ENCODE results near the gene ST3GAL4. TPM values are rescaled to one million over a fixed set of nuclear protein-coding genes. Genes with fewer than 3 reads are reported as not detected.

Gene ST3GAL4
- polyA plus RNA-seq, 1 of the 3 experiments (the other 2 are of a cell fraction) = 32.0 TPM

DNA sequence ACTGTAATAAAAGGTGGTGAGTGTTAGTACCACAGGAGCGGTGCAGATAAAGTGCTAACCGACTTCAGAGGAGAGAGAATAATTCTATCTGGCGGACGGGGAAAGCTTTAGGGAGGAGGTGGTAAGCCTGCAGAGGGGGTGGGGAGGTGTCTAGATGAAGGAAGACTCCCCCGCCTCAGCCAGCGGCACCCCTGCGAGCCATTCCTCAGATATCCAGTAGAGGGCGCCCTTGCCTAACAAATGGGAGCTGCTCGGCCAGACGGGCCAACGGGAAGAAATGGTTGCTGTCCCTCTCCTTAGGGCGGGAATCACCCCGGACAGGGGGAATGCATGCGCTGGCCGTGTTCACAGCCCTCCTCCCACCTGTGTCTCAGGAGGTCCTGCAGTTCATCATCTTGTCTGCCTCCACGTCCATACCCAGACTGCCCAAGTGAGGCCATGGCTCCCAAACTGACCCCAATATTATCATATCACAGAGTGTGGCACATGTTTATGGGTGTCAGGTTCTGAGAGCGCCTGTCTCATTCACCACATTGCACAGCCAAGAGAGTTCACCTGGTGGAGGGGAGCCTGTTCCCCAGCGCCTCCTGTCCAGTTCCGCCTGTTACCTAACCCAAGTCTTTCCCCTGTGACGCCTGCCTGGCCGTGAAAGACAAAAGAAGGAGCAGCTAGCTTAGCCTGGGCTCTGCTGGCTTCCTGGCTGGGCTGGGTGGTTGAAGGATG lies 85.5 kb downstream of the ST3GAL4 start (continued):
- TF ChIP-seq TAF1 (IDR thresholded peaks at IDR 0.05; ENCODE audit: borderline replicate concordance, low read depth, low read length) = no peak
- no peak for TF ChIP-seq FOXJ3 (CRISPR knock-in tag; IDR thresholded peaks at IDR 0.05)
- TF ChIP-seq, protein P1, sequence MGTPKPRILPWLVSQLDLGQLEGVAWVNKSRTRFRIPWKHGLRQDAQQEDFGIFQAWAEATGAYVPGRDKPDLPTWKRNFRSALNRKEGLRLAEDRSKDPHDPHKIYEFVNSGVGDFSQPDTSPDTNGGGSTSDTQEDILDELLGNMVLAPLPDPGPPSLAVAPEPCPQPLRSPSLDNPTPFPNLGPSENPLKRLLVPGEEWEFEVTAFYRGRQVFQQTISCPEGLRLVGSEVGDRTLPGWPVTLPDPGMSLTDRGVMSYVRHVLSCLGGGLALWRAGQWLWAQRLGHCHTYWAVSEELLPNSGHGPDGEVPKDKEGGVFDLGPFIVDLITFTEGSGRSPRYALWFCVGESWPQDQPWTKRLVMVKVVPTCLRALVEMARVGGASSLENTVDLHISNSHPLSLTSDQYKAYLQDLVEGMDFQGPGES (IDR thresholded peaks at IDR 0.05; ENCODE audit: low read depth, low read length) = no peak
- TF ChIP-seq NRF1 (IDR thresholded peaks at IDR 0.05; ENCODE audit: low read depth, low read length) = no peak
- TF ChIP-seq TCF12 (IDR thresholded peaks at IDR 0.05) = no peak
- TF ChIP-seq, protein P2, sequence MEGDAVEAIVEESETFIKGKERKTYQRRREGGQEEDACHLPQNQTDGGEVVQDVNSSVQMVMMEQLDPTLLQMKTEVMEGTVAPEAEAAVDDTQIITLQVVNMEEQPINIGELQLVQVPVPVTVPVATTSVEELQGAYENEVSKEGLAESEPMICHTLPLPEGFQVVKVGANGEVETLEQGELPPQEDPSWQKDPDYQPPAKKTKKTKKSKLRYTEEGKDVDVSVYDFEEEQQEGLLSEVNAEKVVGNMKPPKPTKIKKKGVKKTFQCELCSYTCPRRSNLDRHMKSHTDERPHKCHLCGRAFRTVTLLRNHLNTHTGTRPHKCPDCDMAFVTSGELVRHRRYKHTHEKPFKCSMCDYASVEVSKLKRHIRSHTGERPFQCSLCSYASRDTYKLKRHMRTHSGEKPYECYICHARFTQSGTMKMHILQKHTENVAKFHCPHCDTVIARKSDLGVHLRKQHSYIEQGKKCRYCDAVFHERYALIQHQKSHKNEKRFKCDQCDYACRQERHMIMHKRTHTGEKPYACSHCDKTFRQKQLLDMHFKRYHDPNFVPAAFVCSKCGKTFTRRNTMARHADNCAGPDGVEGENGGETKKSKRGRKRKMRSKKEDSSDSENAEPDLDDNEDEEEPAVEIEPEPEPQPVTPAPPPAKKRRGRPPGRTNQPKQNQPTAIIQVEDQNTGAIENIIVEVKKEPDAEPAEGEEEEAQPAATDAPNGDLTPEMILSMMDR (IDR thresholded peaks at IDR 0.05) = peak; percentile 95
- no peak for TF ChIP-seq SIN3A (IDR thresholded peaks at IDR 0.05; ENCODE audit: borderline replicate concordance, low read depth, low read length)

DNA sequence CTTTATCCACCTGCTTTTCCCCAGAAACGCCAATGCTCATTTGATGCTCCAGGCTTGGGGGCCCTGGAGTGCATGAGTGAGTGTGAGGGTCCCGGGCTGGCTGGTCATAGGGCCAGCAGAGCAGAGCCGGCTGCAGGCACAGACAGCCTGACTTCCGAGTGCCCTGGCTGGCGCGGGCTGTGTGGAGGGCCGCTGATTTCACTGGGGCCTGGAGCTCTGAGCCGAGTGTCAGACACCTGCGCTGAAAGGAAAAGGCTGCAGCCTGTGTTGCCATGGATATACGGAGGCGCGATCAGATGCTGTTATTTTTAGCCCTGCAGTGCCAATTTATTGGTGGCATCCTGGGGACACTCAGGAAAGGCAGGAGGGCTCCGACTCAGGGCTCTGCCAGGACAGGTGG lies 87.6 kb downstream of the ST3GAL4 start:
- peaks cover 0 to 20% of the 10 kb centered on the region in 2 experiments; a peak in 1 of 4 replicates for H3K4me1 ChIP-seq (ENCODE audit: control insufficient read depth in 1 of 2, insufficient read depth in 2 of 2, low read depth in 1 of 2, low read length in 1 of 2)
- POLR2A ChIA-PET = interaction anchor here (1.1 to 2.9 kb wide), 3 partner anchors 12 to 101 kb away, joined by 3 to 9 read pairs (median 3); no protein-coding TSS in a partner anchor

More for the DNA sequence above, 87.6 kb downstream of the ST3GAL4 start:
- Histone ChIP-seq H3K27me3 (ENCODE audit: insufficient read depth) (no peaks in the 10 kb centered on the region), H3K79me2 (ENCODE audit: insufficient read depth) (no peaks in the 10 kb centered on the region), H3K27ac (ENCODE audit: low read depth in 2 of 2, low read length in 1 of 2) (peak overlapping the region in 1 of 2 experiments; percentile 60; a peak in 2 of 4 replicates), H3K4me3 (ENCODE audit: low read depth in 2 of 2, low read length in 1 of 2) (no peak overlapping the region), H3K9me3 (no peaks in the 10 kb centered on the region), H2AFZ (ENCODE audit: low read depth) (no peak overlapping the region), H3K4me2 (no peak overlapping the region), H4K20me1 (ENCODE audit: insufficient read depth) (no peaks in the 10 kb centered on the region), H3K9ac (no peak overlapping the region), H3K9me2 (no peaks in the 10 kb centered on the region), H3K36me3 (replicated peaks in 1 of 2; ENCODE audit: control insufficient read depth in 1 of 2, insufficient read depth in 2 of 2, low read length in 1 of 2) (no peaks in the 10 kb centered on the region), H3F3A (replicated peaks; ENCODE audit: insufficient read depth) (peaks cover 3% of the 10 kb centered on the region)
- TF ChIP-seq, protein P3, sequence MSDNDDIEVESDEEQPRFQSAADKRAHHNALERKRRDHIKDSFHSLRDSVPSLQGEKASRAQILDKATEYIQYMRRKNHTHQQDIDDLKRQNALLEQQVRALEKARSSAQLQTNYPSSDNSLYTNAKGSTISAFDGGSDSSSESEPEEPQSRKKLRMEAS (IDR thresholded peaks at IDR 0.05; ENCODE audit: low read depth) = no peak
- TF ChIP-seq CHD2 (IDR thresholded peaks at IDR 0.05; ENCODE audit: low read length, partially characterized antibody) (no peak), TEAD4 (IDR thresholded peaks at IDR 0.05; ENCODE audit: borderline replicate concordance, insufficient read depth) (no peak), NRF1 (IDR thresholded peaks at IDR 0.05; ENCODE audit: low read depth, low read length) (no peak), SMC3 (IDR thresholded peaks at IDR 0.05; ENCODE audit: low read depth, low read length) (no peak), GATA2 (CRISPR knock-in tag; IDR thresholded peaks at IDR 0.05) (no peak), MEF2A (IDR thresholded peaks at IDR 0.05; ENCODE audit: borderline replicate concordance, low read depth) (no peak), FOXM1 (IDR thresholded peaks at IDR 0.05; ENCODE audit: low read depth) (no peak), TAF1 (IDR thresholded peaks at IDR 0.05; ENCODE audit: borderline replicate concordance, low read depth, low read length) (no peak), SIN3A (IDR thresholded peaks at IDR 0.05; ENCODE audit: borderline replicate concordance, low read depth, low read length) (no peak), RXRA (IDR thresholded peaks at IDR 0.05; ENCODE audit: borderline replicate concordance, low read depth) (no peak), EP300 (IDR thresholded peaks at IDR 0.05; ENCODE audit: borderline replicate concordance in 1 of 2, low read depth in 1 of 2, low read length in 1 of 2) (no peak)
- TF ChIP-seq, protein P1 (IDR thresholded peaks at IDR 0.05; ENCODE audit: low read depth, low read length) = no peak
- TF ChIP-seq, protein P4, sequence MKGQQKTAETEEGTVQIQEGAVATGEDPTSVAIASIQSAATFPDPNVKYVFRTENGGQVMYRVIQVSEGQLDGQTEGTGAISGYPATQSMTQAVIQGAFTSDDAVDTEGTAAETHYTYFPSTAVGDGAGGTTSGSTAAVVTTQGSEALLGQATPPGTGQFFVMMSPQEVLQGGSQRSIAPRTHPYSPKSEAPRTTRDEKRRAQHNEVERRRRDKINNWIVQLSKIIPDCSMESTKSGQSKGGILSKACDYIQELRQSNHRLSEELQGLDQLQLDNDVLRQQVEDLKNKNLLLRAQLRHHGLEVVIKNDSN (IDR thresholded peaks at IDR 0.05; ENCODE audit: borderline replicate concordance, low read depth) = no peak
- TF ChIP-seq, protein P5, sequence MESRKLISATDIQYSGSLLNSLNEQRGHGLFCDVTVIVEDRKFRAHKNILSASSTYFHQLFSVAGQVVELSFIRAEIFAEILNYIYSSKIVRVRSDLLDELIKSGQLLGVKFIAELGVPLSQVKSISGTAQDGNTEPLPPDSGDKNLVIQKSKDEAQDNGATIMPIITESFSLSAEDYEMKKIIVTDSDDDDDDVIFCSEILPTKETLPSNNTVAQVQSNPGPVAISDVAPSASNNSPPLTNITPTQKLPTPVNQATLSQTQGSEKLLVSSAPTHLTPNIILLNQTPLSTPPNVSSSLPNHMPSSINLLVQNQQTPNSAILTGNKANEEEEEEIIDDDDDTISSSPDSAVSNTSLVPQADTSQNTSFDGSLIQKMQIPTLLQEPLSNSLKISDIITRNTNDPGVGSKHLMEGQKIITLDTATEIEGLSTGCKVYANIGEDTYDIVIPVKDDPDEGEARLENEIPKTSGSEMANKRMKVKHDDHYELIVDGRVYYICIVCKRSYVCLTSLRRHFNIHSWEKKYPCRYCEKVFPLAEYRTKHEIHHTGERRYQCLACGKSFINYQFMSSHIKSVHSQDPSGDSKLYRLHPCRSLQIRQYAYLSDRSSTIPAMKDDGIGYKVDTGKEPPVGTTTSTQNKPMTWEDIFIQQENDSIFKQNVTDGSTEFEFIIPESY (IDR thresholded peaks at IDR 0.05; ENCODE audit: borderline replicate concordance, low read depth) = no peak
- CTCF ChIA-PET = interaction anchor here (0.6 to 7.8 kb wide), 20 partner anchors 10 to 559 kb away, joined by 3 to 153 read pairs (median 4); no protein-coding TSS in a partner anchor
- peak; percentile 74 for DNase-seq
- WGBS (ENCODE audit: low lambda C conversion rate) = 65% methylated on average over 13 of the region's 13 CpGs
